Measurements from ENCODE around the gene SDR42E1. TPM values are rescaled to one million over a fixed set of nuclear protein-coding genes. Genes with fewer than 3 reads are reported as not detected.
A peak's percentile ranks its signal among the peaks of the same experiment; 100 is the strongest.
"Not testable (repeated sequence)": the region's sequence is repeated elsewhere in the genome, so short reads cannot be mapped to it uniquely, and the experiment has no call there.

Gene SDR42E1
- total and polyA plus RNA-seq, 2 of the 8 experiments (the other 6 are each of a cell fraction or from before 2014, with no cell fraction given), result 0.03 TPM; not detected in 1

DNA sequence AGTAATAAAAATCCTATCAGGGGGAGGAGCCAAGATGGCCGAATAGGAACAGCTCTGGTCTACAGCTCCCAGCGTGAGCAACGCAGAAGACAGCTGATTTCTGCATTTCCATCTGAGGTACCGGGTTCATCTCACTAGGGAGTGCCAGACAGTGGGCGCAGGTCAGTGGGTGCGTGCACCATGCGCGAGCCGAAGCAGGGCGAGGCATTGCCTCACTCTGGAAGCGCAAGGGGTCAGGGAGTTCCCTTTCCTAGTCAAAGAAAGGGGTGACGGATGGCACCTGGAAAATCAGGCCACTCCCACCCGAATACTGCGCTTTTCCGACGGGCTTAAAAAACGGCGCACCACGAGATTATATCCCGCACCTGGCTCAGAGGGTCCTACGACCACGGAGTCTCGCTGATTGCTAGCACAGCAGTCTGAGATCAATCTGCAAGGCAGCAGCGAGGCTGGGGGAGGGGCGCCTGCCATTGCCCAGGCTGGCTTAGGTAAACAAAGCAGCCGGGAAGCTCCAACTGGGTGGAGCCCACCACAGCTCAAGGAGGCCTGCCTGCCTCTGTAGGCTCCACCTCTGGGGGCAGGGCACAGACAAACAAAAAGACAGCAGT, 33.8 kb downstream of the SDR42E1 start:
- peak in 1 of 2 experiments; percentile 79 for DNase-seq (ENCODE audit: low read depth in 1 of 2, low spot score in 2 of 2)
- H3K9me3 ChIP-seq (ENCODE audit: insufficient read depth in 2 of 2, low read depth in 1 of 2, low read length in 1 of 2); H3K23me2 ChIP-seq (ENCODE audit: low read depth, low read length); H3K18ac ChIP-seq (ENCODE audit: extremely low read depth, low read length); H2BK20ac ChIP-seq (ENCODE audit: low read length); H3K4ac ChIP-seq (replicated peaks; ENCODE audit: insufficient read length, low read depth, low read length); H4K8ac ChIP-seq (ENCODE audit: extremely low read depth, insufficient read depth, low read length); H3K79me2 ChIP-seq (ENCODE audit: control insufficient read depth in 1 of 2, insufficient read depth in 2 of 2, low read length in 2 of 2); H4K5ac ChIP-seq (ENCODE audit: insufficient read length, low read depth, low read length); H3K79me1 ChIP-seq (ENCODE audit: low read depth, low read length); H3K56ac ChIP-seq (replicated peaks; ENCODE audit: insufficient read length, low read depth, low read length); H3K14ac ChIP-seq (ENCODE audit: insufficient read length); H4K20me1 ChIP-seq (replicated peaks in 1 of 2; ENCODE audit: control insufficient read depth in 1 of 2, insufficient read depth in 2 of 2, low read length in 2 of 2); FAIRE-seq; H2BK5ac ChIP-seq (ENCODE audit: low read depth, low read length); H3K23ac ChIP-seq (ENCODE audit: insufficient read length); H2BK12ac ChIP-seq (ENCODE audit: low read depth, low read length); H3K4me2 ChIP-seq (ENCODE audit: insufficient read depth in 1 of 2, low read depth in 2 of 2, low read length in 2 of 2); H3K36me3 ChIP-seq (ENCODE audit: control insufficient read depth in 2 of 4, insufficient read depth in 4 of 4, low read length in 3 of 4); H2AK5ac ChIP-seq (ENCODE audit: low read depth, low read length); H2BK15ac ChIP-seq (ENCODE audit: low read length); H3K4me1 ChIP-seq (replicated peaks in 1 of 4; ENCODE audit: control insufficient read depth in 3 of 4, insufficient read depth in 4 of 4, low read length in 3 of 4); H3K27me3 ChIP-seq (replicated peaks in 1 of 4; ENCODE audit: control insufficient read depth in 3 of 4, extremely low read depth in 1 of 4, insufficient read depth in 3 of 4, low read length in 3 of 4); H2AFZ ChIP-seq (ENCODE audit: low read length); H3K4me3 ChIP-seq (ENCODE audit: extremely low read depth in 1 of 4, insufficient read depth in 2 of 4, low read depth in 3 of 4, low read length in 4 of 4); H2BK120ac ChIP-seq (replicated peaks; ENCODE audit: low read depth, low read length); H3K27ac ChIP-seq (ENCODE audit: low read depth, low read length); H4K91ac ChIP-seq (replicated peaks; ENCODE audit: insufficient read length, low read length); H3K9ac ChIP-seq (replicated peaks in 1 of 4; ENCODE audit: extremely low read depth in 1 of 4, low read depth in 3 of 4, low read length in 3 of 4): not testable (repeated sequence)
- 73% methylated on average over 26 of the region's 26 CpGs; no CpG with 5 or more reads in 1 of the 2 experiments for WGBS, 2 experiments (ENCODE audit: extremely low coverage in 1 of 2, insufficient coverage in 1 of 2, insufficient read length in 1 of 2, insufficient replicate concordance in 2 of 2, low coverage in 1 of 2, low lambda C conversion rate in 2 of 2, missing lambda C conversion rate in 1 of 2)
- POLR2A ChIA-PET (ENCODE audit: partially characterized antibody), result interaction anchor here (0.6 to 1.0 kb wide), 2 partner anchors 44 to 950 kb away, joined by 3 read pairs; no protein-coding TSS in a partner anchor
- CTCF ChIA-PET (ENCODE audit: partially characterized antibody), result interaction anchor here (0.8 to 4.0 kb wide), 3 partner anchors 17 to 19 kb away, joined by 3 to 15 read pairs (median 4); no protein-coding TSS in a partner anchor

Data from H1 (cell line).